ENCODE data around the gene COL27A1. TPM values are rescaled to one million over a fixed set of nuclear protein-coding genes. Genes with fewer than 3 reads are reported as not detected.
A peak's percentile ranks its signal among the peaks of the same experiment; 100 is the strongest.

Gene COL27A1
- total and polyA plus RNA-seq, 5 donors: 2.6 to 10.3 (median 8.4) TPM

GRCh38 chr9:114236391-114237138 lies 81.2 kb downstream of the COL27A1 start:
- H3K27ac ChIP-seq (ENCODE audit: low read length): no peak overlapping the region
- no peak overlapping the region for H3K4me3 ChIP-seq (ENCODE audit: low read length)
- H3K9me3 ChIP-seq (ENCODE audit: control insufficient read depth, low read length): no peaks in the 10 kb centered on the region
- peak in 2 of 3 donors; percentile 58 to 62 for DNase-seq
- intact Hi-C loops (cut with DNase I): no loop called here
- 67% methylated on average over 12 of the region's 12 CpGs for WGBS
- ATAC-seq: no peak
- H3K4me1 ChIP-seq (ENCODE audit: control insufficient read depth, insufficient read depth, low read length): peaks cover 2% of the 10 kb centered on the region
- H3K27me3 ChIP-seq (ENCODE audit: control insufficient read depth, insufficient read depth): no peaks in the 10 kb centered on the region

- H3K27ac ChIP-seq (ENCODE audit: low read length): no peak overlapping the region
Observed at GRCh38 chr9:114237247-114237646, 81.9 kb downstream of the COL27A1 start.

GRCh38 chr9:114237781-114238180 lies 82.4 kb downstream of the COL27A1 start:
- intact Hi-C loops (cut with DNase I): no loop called here

More at GRCh38 chr9:114237247-114237646, 81.9 kb downstream of the COL27A1 start:
- DNase-seq (peak in 2 of 3 donors; percentile 31 to 43), ATAC-seq (no peak)
- H3K27me3 ChIP-seq (ENCODE audit: control insufficient read depth, insufficient read depth): no peaks in the 10 kb centered on the region
- peaks cover 2% of the 10 kb centered on the region for H3K4me1 ChIP-seq (ENCODE audit: control insufficient read depth, insufficient read depth, low read length)
- 92% methylated on average over 5 of the region's 5 CpGs for WGBS
- no peak overlapping the region for H3K4me3 ChIP-seq (ENCODE audit: low read length)
- intact Hi-C loops (cut with DNase I): no loop called here
- H3K9me3 ChIP-seq (ENCODE audit: control insufficient read depth, low read length): no peaks in the 10 kb centered on the region

GRCh38 chr9:114238472-114238871 lies 83.1 kb downstream of the COL27A1 start:
- intact Hi-C loops (cut with DNase I): no loop called here
- WGBS: 19% methylated on average over 8 of the region's 8 CpGs
- peak overlapping the region; percentile 30 for H3K27ac ChIP-seq (ENCODE audit: low read length)

More at GRCh38 chr9:114237781-114238180, 82.4 kb downstream of the COL27A1 start:
- Histone ChIP-seq H3K4me1 (ENCODE audit: control insufficient read depth, insufficient read depth, low read length) (peaks cover 2% of the 10 kb centered on the region), H3K27ac (ENCODE audit: low read length) (no peak overlapping the region), H3K27me3 (ENCODE audit: control insufficient read depth, insufficient read depth) (no peaks in the 10 kb centered on the region), H3K9me3 (ENCODE audit: control insufficient read depth, low read length) (no peaks in the 10 kb centered on the region), H3K4me3 (ENCODE audit: low read length) (no peak overlapping the region)
- DNase-seq: peak in 2 of 3 donors; percentile 20 to 44
- no peak for ATAC-seq
- WGBS: 63% methylated on average over 5 of the region's 5 CpGs

GRCh38 chr9:114238891-114239875 lies 83.8 kb downstream of the COL27A1 start:
- peaks cover 2% of the 10 kb centered on the region for H3K4me1 ChIP-seq (ENCODE audit: control insufficient read depth, insufficient read depth, low read length)
- no peak overlapping the region for H3K4me3 ChIP-seq (ENCODE audit: low read length)
- no peaks in the 10 kb centered on the region for H3K9me3 ChIP-seq (ENCODE audit: control insufficient read depth, low read length)
- WGBS: 36% methylated on average over 14 of the region's 14 CpGs
- ATAC-seq: peak; percentile 82 to 84
- peak; percentile 50 to 81 (median 80) for DNase-seq
- peak overlapping the region; percentile 30 for H3K27ac ChIP-seq (ENCODE audit: low read length)
- H3K27me3 ChIP-seq (ENCODE audit: control insufficient read depth, insufficient read depth): no peaks in the 10 kb centered on the region
- intact Hi-C loops (cut with DNase I): no loop called here

More at GRCh38 chr9:114238472-114238871, 83.1 kb downstream of the COL27A1 start:
- Histone ChIP-seq H3K9me3 (ENCODE audit: control insufficient read depth, low read length) (no peaks in the 10 kb centered on the region), H3K4me1 (ENCODE audit: control insufficient read depth, insufficient read depth, low read length) (peaks cover 2% of the 10 kb centered on the region), H3K27me3 (ENCODE audit: control insufficient read depth, insufficient read depth) (no peaks in the 10 kb centered on the region), H3K4me3 (ENCODE audit: low read length) (no peak overlapping the region)
- DNase-seq: peak; percentile 67 to 85 (median 79)
- ATAC-seq: peak; percentile 86 to 89

GRCh38 chr9:114240216-114240615 lies 84.9 kb downstream of the COL27A1 start:
- no peaks in the 10 kb centered on the region for H3K27me3 ChIP-seq (ENCODE audit: control insufficient read depth, insufficient read depth)
- intact Hi-C loops (cut with DNase I): no loop called here
- WGBS: 84% methylated on average over 8 of the region's 8 CpGs

GRCh38 chr9:114240647-114241558 lies 85.6 kb downstream of the COL27A1 start:
- Histone ChIP-seq H3K27ac (ENCODE audit: low read length) (no peak overlapping the region), H3K27me3 (ENCODE audit: control insufficient read depth, insufficient read depth) (no peaks in the 10 kb centered on the region), H3K4me1 (ENCODE audit: control insufficient read depth, insufficient read depth, low read length) (peaks cover 2% of the 10 kb centered on the region), H3K9me3 (ENCODE audit: control insufficient read depth, low read length) (no peaks in the 10 kb centered on the region), H3K4me3 (ENCODE audit: low read length) (no peak overlapping the region)
- ATAC-seq (no peak), DNase-seq (peak in 2 of 3 donors; percentile 50 to 60)
- 89% methylated on average over 21 of the region's 21 CpGs for WGBS
- intact Hi-C loops (cut with DNase I): no loop called here

More at GRCh38 chr9:114240216-114240615, 84.9 kb downstream of the COL27A1 start:
- DNase-seq: peak in 2 of 3 donors; percentile 36 to 51
- H3K4me3 ChIP-seq (ENCODE audit: low read length): no peak overlapping the region
- no peak overlapping the region for H3K27ac ChIP-seq (ENCODE audit: low read length)
- peaks cover 2% of the 10 kb centered on the region for H3K4me1 ChIP-seq (ENCODE audit: control insufficient read depth, insufficient read depth, low read length)
- no peaks in the 10 kb centered on the region for H3K9me3 ChIP-seq (ENCODE audit: control insufficient read depth, low read length)
- ATAC-seq: no peak

GRCh38 chr9:114242837-114243236 lies 87.5 kb downstream of the COL27A1 start:
- Histone ChIP-seq H3K4me3 (ENCODE audit: low read length) (no peak overlapping the region), H3K27ac (ENCODE audit: low read length) (no peak overlapping the region), H3K9me3 (ENCODE audit: control insufficient read depth, low read length) (no peaks in the 10 kb centered on the region), H3K27me3 (ENCODE audit: control insufficient read depth, insufficient read depth) (no peaks in the 10 kb centered on the region), H3K4me1 (ENCODE audit: control insufficient read depth, insufficient read depth, low read length) (peaks cover 2% of the 10 kb centered on the region)
- WGBS: 82% methylated on average over 8 of the region's 8 CpGs
- ATAC-seq: no peak
- DNase-seq: peak in 1 of 3 donors; percentile 1
- intact Hi-C loops (cut with DNase I): no loop called here

GRCh38 chr9:114243240-114243639 lies 87.9 kb downstream of the COL27A1 start:
- Histone ChIP-seq H3K27ac (ENCODE audit: low read length) (no peak overlapping the region), H3K9me3 (ENCODE audit: control insufficient read depth, low read length) (no peaks in the 10 kb centered on the region), H3K4me1 (ENCODE audit: control insufficient read depth, insufficient read depth, low read length) (peaks cover 2% of the 10 kb centered on the region), H3K4me3 (ENCODE audit: low read length) (no peak overlapping the region), H3K27me3 (ENCODE audit: control insufficient read depth, insufficient read depth) (no peaks in the 10 kb centered on the region)
- ATAC-seq (no peak), DNase-seq (peak in 2 of 3 donors; percentile 33 to 62)
- intact Hi-C loops (cut with DNase I): no loop called here
- 93% methylated on average over 3 of the region's 3 CpGs for WGBS

- WGBS: 65% methylated on average over 8 of the region's 8 CpGs
Observed at GRCh38 chr9:114244570-114244969, 89.2 kb downstream of the COL27A1 start.

More at GRCh38 chr9:114244570-114244969, 89.2 kb downstream of the COL27A1 start:
- H3K9me3 ChIP-seq (ENCODE audit: control insufficient read depth, low read length): no peaks in the 10 kb centered on the region
- H3K4me1 ChIP-seq (ENCODE audit: control insufficient read depth, insufficient read depth, low read length): no peaks in the 10 kb centered on the region
- DNase-seq (peak in 2 of 3 donors; percentile 45 to 52), ATAC-seq (peak in 1 of 2 donors; percentile 22)
- H3K27ac ChIP-seq (ENCODE audit: low read length): no peak overlapping the region
- intact Hi-C loops (cut with DNase I): no loop called here
- H3K27me3 ChIP-seq (ENCODE audit: control insufficient read depth, insufficient read depth): no peaks in the 10 kb centered on the region
- H3K4me3 ChIP-seq (ENCODE audit: low read length): no peak overlapping the region
